Heart left ventricle (tissue), 16 donors: ENCODE results near the gene TMEM120B. TPM values are rescaled to one million over a fixed set of nuclear protein-coding genes. Genes with fewer than 3 reads are reported as not detected.

Experiments used
- ATAC-seq, 4 donors: fragments of 200-7000 bp; cut with Tn5 transposase; one replicate each; pipeline ENCODE4 v1.9.1; 2020 to 2022; ENCODE audit warnings: moderate library complexity in 4 of 4, mild to moderate bottlenecking in 3 of 4, moderate number of reproducible peaks in 1 of 4
- DNase-seq, 5 donors: peaks; one replicate each; pipeline ENCODE4 v3.0.0-alpha.2; 2020
- H3K27ac ChIP-seq, 12 donors: fragments of 200-600 bp; sonication (generic) in 4 of 12; one replicate each; pipeline versions ENCODE4 v1.5.0 to v1.8.0; 2016 to 2022; ENCODE audit warnings: mild to moderate bottlenecking in 2 of 12
- H3K27me3 ChIP-seq, 9 donors: fragments of 200-600 bp; sonication (generic) in 2 of 9; one replicate each; pipeline versions ENCODE4 v1.5.1 to v1.8.0; 2016 to 2022; ENCODE audit warnings: mild to moderate bottlenecking in 3 of 9
- H3K36me3 ChIP-seq, 9 donors: fragments of 200-600 bp; sonication (generic) in 2 of 9; one replicate each; pipeline versions ENCODE4 v1.5.0 to v1.8.0; 2018 to 2022; ENCODE audit warnings: mild to moderate bottlenecking in 2 of 9
- H3K4me1 ChIP-seq, 12 donors: fragments of 200-600 bp; sonication (generic) in 4 of 12; one replicate each; pipeline versions ENCODE4 v1.5.0 to v1.8.0; 2016 to 2022; ENCODE audit warnings: mild to moderate bottlenecking in 3 of 12
- H3K4me3 ChIP-seq, 12 donors: fragments of 200-600 bp; sonication (generic) in 4 of 12; one replicate each; pipeline versions ENCODE4 v1.5.0 to v1.8.0; 2017 to 2022; ENCODE audit warnings: mild to moderate bottlenecking in 9 of 12, moderate library complexity in 4 of 12
- H3K9me3 ChIP-seq, 12 donors: fragments of 200-600 bp; sonication (generic) in 4 of 12; one replicate each; pipeline versions ENCODE4 v1.5.0 to v1.8.0; 2016 to 2022; ENCODE audit warnings: mild to moderate bottlenecking in 1 of 12
- POLR2A ChIP-seq, 2 donors: fragments of 450-650 bp; IDR thresholded peaks; one replicate each; pipeline ENCODE4 v1.6.1; 2017; ENCODE audit warnings: antibody characterized with exemption in 2 of 2, mild to moderate bottlenecking in 2 of 2, moderate library complexity in 2 of 2
- WGBS, 4 donors: extraction: QIAGEN DNeasy Blood & Tissue Kit in 2 of 4; methylation state at CpG; one replicate each; pipeline versions ENCODE4 v1.1.5 to v1.1.7; 2013 to 2018; 5-methylcytosine and 5-hydroxymethylcytosine counted together
- intact Hi-C, 10 donors: fragments of 100-400 bp; cut with DNase I; formaldehyde crosslinking; loops; one replicate each; pipeline versions ENCODE4 v1.11.1 to v1.14.2; 2022
- polyA plus RNA-seq, 2 donors: library from polyadenylated mRNA; stranded (reverse); fragments of 200-250 nt; gene quantifications; one replicate each; pipeline ENCODE4 v1.2.3, GENCODE V29; 2013
- total RNA-seq, 9 donors: library from RNA; depleted of rRNA in 2 of 9; stranded (reverse); fragments of >200 nt in 2 of 9; fragmentation: NEBNext Ultra II Directional in 3 of 9; extraction: Animal tissue kit (Norgen Biotek cat#: 25700) in 3 of 9; gene quantifications; one replicate each; pipeline versions ENCODE4 v1.1.0 to v1.2.4, GENCODE V29; 2016 to 2023
- TF ChIP-seq, protein P1 (sequence below), 12 donors: fragments of 200-600 bp; sonication (generic) in 4 of 12; IDR thresholded peaks; one replicate each; pipeline versions ENCODE4 v1.5.0 to v1.8.0; 2018 to 2022; ENCODE audit warnings: antibody characterized with exemption in 12 of 12, mild to moderate bottlenecking in 5 of 12
- donor health status: ischemic (EF 13 %, LVEDD 7.1; RV severe dilation, severe dysfunction).
- donor health status: healthy with polysubstance abuse.
- donor health status: DM: no; HTN: yes; CAD: no.
- donor health status: DM: no; HTN: no; CAD: no.
- donor health status: ischemic (EF 25% LVEDD 6.9; RV normal size, moderate dysfunction).
- donor health status: ischemic (EF 25% LVEDD 5.7; RV mildly dilated, moderate dysfunction).
- donor health status: healthy.
- donor health status: DM: yes; HTN: yes; CAD: no.
- donor health status: ischemic (EF 35%, LVEDD 5.7; RV mildly dilated, moderate dysfunction).
- donor health status: nonischemic (EF 11% LVEDD 7.7; RV severe dilation, severe dysfunction).
- donor health status: DM: yes; HTN: yes; CAD: no.
- donor health status: PGD.
- donor health status: ischemic (EF 29% LVEDD 5.4; RV normal size, mild dysfunction).
- donor health status: nonischemic (EF 23%, LVEDD 6.1; RV moderate dilation, normal function).

The TMEM120B gene
- total and polyA plus RNA-seq, 11 donors: 5.8 to 13.2 (median 7.6) TPM

DNA sequence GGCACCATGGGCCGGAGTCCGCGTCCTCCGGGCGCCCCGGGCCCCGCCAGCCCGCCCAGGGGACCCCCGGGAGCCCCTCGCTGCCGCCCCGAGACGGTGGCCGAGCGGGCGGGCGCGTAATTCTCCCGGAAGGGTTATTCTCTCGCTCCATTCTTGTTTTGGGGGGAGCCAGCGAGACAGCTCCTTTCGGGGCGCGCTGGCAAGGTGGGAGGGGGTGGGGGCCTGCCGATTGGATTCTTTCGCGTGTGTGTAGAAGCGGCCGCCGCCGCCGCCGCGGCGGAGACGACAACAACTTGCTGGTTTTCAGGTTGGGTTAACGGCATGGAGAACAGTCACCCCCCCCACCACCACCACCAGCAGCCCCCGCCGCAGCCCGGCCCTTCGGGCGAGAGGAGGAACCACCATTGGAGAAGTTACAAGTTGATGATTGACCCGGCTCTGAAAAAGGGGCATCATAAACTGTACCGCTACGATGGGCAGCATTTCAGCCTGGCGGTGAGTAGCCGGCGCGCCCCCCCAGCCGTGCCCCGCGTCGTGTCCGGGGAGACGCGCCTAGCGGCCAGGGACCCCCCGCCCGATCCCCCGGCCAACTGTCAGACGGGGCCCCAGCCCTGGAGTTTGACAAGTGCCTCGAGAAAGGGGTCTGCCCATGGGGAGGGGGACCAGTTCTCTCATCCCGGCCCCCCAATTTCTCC is 92.0 kb downstream of the TMEM120B start:
- DNase-seq (peak in 3 of 5 donors; percentile 29 to 77 (median 50)), ATAC-seq (no peak)
- Histone ChIP-seq H3K9me3 (no peaks in the 10 kb centered on the region), H3K4me3 (peak overlapping the region; percentile 64 to 89 (median 76)), H3K36me3 (peaks cover 0 to 30% (median 23%) of the 10 kb centered on the region in 9 donors), H3K27ac (peak overlapping the region; percentile 90 to 100 (median 100)), H3K4me1 (peaks cover 5 to 51% (median 22%) of the 10 kb centered on the region in 12 donors), H3K27me3 (no peaks in the 10 kb centered on the region)
- intact Hi-C loops: no loop called here
- WGBS, 4 donors: 0 to 1% (median 0%) methylated on average over 7 to 63 of the region's 63 CpGs
- TF ChIP-seq, protein P1, sequence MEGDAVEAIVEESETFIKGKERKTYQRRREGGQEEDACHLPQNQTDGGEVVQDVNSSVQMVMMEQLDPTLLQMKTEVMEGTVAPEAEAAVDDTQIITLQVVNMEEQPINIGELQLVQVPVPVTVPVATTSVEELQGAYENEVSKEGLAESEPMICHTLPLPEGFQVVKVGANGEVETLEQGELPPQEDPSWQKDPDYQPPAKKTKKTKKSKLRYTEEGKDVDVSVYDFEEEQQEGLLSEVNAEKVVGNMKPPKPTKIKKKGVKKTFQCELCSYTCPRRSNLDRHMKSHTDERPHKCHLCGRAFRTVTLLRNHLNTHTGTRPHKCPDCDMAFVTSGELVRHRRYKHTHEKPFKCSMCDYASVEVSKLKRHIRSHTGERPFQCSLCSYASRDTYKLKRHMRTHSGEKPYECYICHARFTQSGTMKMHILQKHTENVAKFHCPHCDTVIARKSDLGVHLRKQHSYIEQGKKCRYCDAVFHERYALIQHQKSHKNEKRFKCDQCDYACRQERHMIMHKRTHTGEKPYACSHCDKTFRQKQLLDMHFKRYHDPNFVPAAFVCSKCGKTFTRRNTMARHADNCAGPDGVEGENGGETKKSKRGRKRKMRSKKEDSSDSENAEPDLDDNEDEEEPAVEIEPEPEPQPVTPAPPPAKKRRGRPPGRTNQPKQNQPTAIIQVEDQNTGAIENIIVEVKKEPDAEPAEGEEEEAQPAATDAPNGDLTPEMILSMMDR (IDR thresholded peaks at IDR 0.05): no peak
- TF ChIP-seq POLR2A (IDR thresholded peaks at IDR 0.05): no peak

DNA sequence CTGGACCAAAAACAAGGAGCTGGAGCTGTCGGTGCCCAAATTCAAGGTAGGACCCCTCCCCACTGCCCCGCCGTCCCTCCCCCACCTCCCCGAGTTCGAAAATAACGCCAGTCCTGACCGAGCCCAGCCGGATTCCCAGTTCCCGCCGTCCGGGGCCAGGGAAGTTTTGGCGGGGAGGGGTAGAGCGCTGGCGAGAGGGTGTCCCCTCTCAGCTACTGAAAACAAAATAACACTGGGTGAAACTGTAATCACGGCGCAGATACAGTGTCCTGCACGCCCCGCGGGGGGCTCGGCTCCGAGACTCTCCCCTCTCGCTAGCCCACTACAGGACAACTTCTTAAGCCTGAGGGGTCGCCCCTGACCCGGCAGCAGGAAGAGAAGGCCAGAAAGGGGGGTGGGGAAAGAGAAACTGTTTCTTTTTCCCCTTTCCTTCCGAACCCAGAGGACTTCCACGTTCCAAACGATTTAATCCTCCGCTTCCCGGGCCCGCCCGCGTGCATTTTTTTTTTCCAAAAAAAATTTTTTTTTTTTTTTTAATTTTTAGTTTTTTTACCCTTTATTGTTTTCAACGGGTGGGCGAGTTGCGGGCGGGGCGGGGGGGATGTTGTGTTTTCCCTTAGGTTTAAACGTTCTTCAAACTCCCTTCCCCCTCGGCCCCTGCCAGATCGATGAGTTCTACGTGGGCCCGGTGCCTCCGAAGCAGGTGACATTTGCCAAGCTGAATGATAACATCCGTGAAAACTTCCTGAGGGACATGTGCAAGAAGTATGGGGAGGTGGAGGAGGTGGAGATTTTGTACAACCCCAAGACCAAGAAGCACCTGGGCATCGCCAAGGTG is 92.8 kb downstream of the TMEM120B start:
- no peaks in the 10 kb centered on the region for H3K27me3 ChIP-seq
- WGBS, 4 donors: 1 to 3% (median 2%) methylated on average over 37 to 45 of the region's 45 CpGs
- peaks cover 5 to 52% (median 24%) of the 10 kb centered on the region in 12 donors for H3K4me1 ChIP-seq

DNA sequence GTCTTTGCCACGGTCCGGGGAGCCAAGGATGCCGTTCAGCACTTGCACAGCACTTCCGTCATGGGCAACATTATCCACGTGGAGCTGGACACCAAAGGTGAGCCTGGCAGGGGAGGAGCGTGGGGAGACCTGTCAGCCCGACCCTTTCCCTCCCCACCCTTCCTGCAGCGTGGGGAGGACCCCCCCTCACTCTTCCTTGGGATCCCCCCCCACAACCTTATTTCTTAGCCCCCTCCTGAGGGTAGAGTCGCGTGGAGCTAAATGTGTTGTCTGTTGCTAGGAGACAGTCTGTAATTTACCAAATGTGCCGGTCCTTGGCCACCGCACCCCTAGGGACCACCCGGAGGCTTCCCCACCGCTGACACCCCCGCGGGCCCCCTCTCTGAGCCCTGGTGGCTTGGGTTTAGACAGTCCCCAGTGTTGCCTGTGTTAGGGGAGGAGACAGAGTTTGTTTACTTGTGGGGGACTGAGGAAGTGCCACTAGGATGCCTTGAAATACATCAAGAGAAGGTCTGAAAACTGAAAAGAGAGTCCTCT is 93.5 kb downstream of the TMEM120B start:
- DNase-seq (peak in 2 of 5 donors; percentile 23 to 58), ATAC-seq (no peak)
- Histone ChIP-seq H3K27ac (peak overlapping the region in 9 of 12 donors; percentile 41 to 100 (median 100)), H3K4me1 (peaks cover 5 to 59% (median 30%) of the 10 kb centered on the region in 12 donors), H3K4me3 (peak overlapping the region in 11 of 12 donors; percentile 64 to 89 (median 77)), H3K36me3 (peaks cover 0 to 44% (median 34%) of the 10 kb centered on the region in 9 donors), H3K27me3 (no peaks in the 10 kb centered on the region), H3K9me3 (no peaks in the 10 kb centered on the region)
- no peak for TF ChIP-seq POLR2A (IDR thresholded peaks at IDR 0.05)
- TF ChIP-seq, protein P1 (IDR thresholded peaks at IDR 0.05): no peak
- intact Hi-C loops: no loop called here
- 4 to 9% (median 5%) methylated on average over 13 to 16 of the region's 16 CpGs for WGBS, 4 donors

More for the DNA sequence above, 92.8 kb downstream of the TMEM120B start:
- H3K4me3 ChIP-seq: peak overlapping the region; percentile 64 to 89 (median 76)
- intact Hi-C loops: no loop called here
- no peaks in the 10 kb centered on the region for H3K9me3 ChIP-seq
- DNase-seq (peak in 2 of 5 donors; percentile 19 to 60), ATAC-seq (no peak)
- peak overlapping the region; percentile 90 to 100 (median 100) for H3K27ac ChIP-seq
- H3K36me3 ChIP-seq: peaks cover 0 to 38% (median 31%) of the 10 kb centered on the region in 9 donors
- TF ChIP-seq, protein P1 (IDR thresholded peaks at IDR 0.05): no peak
- TF ChIP-seq POLR2A (IDR thresholded peaks at IDR 0.05): no peak
